Subcutaneous abdominal adipose tissue (tissue), 5 donors: ENCODE measurements around the gene OR6B2.

Experiments
- H3K27ac ChIP-seq: one replicate; pipeline ENCODE4 v1.7.0; 2013; ENCODE audit warnings: low read depth, mild to moderate bottlenecking, inconsistent platforms, low read length, moderate library complexity
- H3K27me3 ChIP-seq, 5 donors: one replicate each; pipeline ENCODE4 v1.7.0; 2013; ENCODE audit warnings: low read length in 5 of 5, inconsistent platforms in 1 of 5; ENCODE audit not compliant: control insufficient read depth in 5 of 5, insufficient read depth in 4 of 5
- H3K36me3 ChIP-seq, 5 donors: one replicate each; pipeline ENCODE4 v1.7.0; 2013; ENCODE audit warnings: low read length in 5 of 5; ENCODE audit not compliant: control insufficient read depth in 5 of 5, insufficient read depth in 5 of 5
- H3K4me1 ChIP-seq, 5 donors: one replicate each; pipeline ENCODE4 v1.7.0; 2013; ENCODE audit warnings: low read length in 5 of 5, mild to moderate bottlenecking in 3 of 5, moderate library complexity in 1 of 5; ENCODE audit not compliant: control insufficient read depth in 5 of 5, insufficient read depth in 5 of 5
- H3K4me3 ChIP-seq, 5 donors: one replicate each; pipeline ENCODE4 v1.7.0; 2013; ENCODE audit warnings: low read length in 5 of 5, low read depth in 1 of 5
- H3K9ac ChIP-seq, 5 donors: one replicate each; pipeline ENCODE4 v1.7.0; 2013; ENCODE audit warnings: low read length in 5 of 5, mild to moderate bottlenecking in 4 of 5, moderate library complexity in 3 of 5
- H3K9me3 ChIP-seq, 5 donors: one replicate each; pipeline ENCODE4 v1.7.0; 2013; ENCODE audit warnings: low read length in 5 of 5; ENCODE audit not compliant: control insufficient read depth in 5 of 5
- donor health status: healthy.
- donor health status: healthy.
- donor health status: healthy.
- donor health status: healthy.
- donor health status: healthy.

OR6B2 gene

GRCh38 chr2:239985356-239985755 lies 44.9 kb downstream of the OR6B2 start:
- Histone ChIP-seq H3K27me3 (no peaks in the 10 kb centered on the region), H3K4me1 (no peaks in the 10 kb centered on the region), H3K36me3 (peaks cover 18 to 75% (median 65%) of the 10 kb centered on the region in 5 donors), H3K9me3 (peaks cover 0 to 7% (median 4%) of the 10 kb centered on the region in 5 donors), H3K9ac (no peak overlapping the region), H3K4me3 (no peak overlapping the region), H3K27ac (no peak overlapping the region)

- Histone ChIP-seq H3K27ac (no peak overlapping the region), H3K27me3 (no peaks in the 10 kb centered on the region), H3K9me3 (peaks cover 0 to 7% (median 4%) of the 10 kb centered on the region in 5 donors), H3K4me3 (no peak overlapping the region), H3K9ac (no peak overlapping the region), H3K36me3 (peaks cover 15 to 72% (median 63%) of the 10 kb centered on the region in 5 donors), H3K4me1 (no peaks in the 10 kb centered on the region)
These were observed 45.6 kb downstream of the OR6B2 start for GRCh38 chr2:239984421-239985194.

GRCh38 chr2:239983004-239983778 lies 47.0 kb downstream of the OR6B2 start:
- H3K27ac ChIP-seq: no peak overlapping the region
- H3K27me3 ChIP-seq: no peaks in the 10 kb centered on the region
- no peak overlapping the region for H3K4me3 ChIP-seq
- H3K9ac ChIP-seq: no peak overlapping the region
- peaks cover 0 to 7% (median 4%) of the 10 kb centered on the region in 5 donors for H3K9me3 ChIP-seq
- peaks cover 13 to 65% (median 56%) of the 10 kb centered on the region in 5 donors for H3K36me3 ChIP-seq
- peaks cover 0 to 3% (median 0%) of the 10 kb centered on the region in 5 donors for H3K4me1 ChIP-seq
